ENCODE data around the gene MTARC1.
A peak's percentile ranks its signal among the peaks of the same experiment; 100 is the strongest.

Gene MTARC1

GRCh38 chr1:220786337-220787068, at the start of gene MTARC1:
MTARC1 (plus strand) TSS chr1:220786913; CDS start chr1:220786945, 32 bp downstream.
- in situ Hi-C loops (cut with HindIII; ENCODE audit: low sequenced_read_pairs) = no loop called here
- H3K4me3 ChIP-seq (ENCODE audit: low read depth, low read length) = peak within 1 kb of the TSS; percentile 44
- no peak for DNase-seq (ENCODE audit: low read depth)
- no peak for TF ChIP-seq CTCF (IDR thresholded peaks at IDR 0.05; ENCODE audit: low read depth, low read length, missing control alignments)

GRCh38 chr1:220741349-220741748, 45.4 kb upstream of the MTARC1 start:
- no peak for TF ChIP-seq CTCF (IDR thresholded peaks at IDR 0.05; ENCODE audit: low read depth, low read length, missing control alignments)
- DNase-seq (ENCODE audit: low read depth) = no peak
- no peak overlapping the region for H3K4me3 ChIP-seq (ENCODE audit: low read depth, low read length)
- in situ Hi-C loops (cut with HindIII; ENCODE audit: low sequenced_read_pairs) = no loop called here

GRCh38 chr1:220741825-220742224, 44.9 kb upstream of the MTARC1 start:
- in situ Hi-C loops (cut with HindIII; ENCODE audit: low sequenced_read_pairs) = no loop called here
- TF ChIP-seq CTCF (IDR thresholded peaks at IDR 0.05; ENCODE audit: low read depth, low read length, missing control alignments) = no peak
- no peak for DNase-seq (ENCODE audit: low read depth)
- H3K4me3 ChIP-seq (ENCODE audit: low read depth, low read length) = no peak overlapping the region

GRCh38 chr1:220742520-220742919, 44.2 kb upstream of the MTARC1 start:
- H3K4me3 ChIP-seq (ENCODE audit: low read depth, low read length) = no peak overlapping the region
- no peak for DNase-seq (ENCODE audit: low read depth)
- TF ChIP-seq CTCF (IDR thresholded peaks at IDR 0.05; ENCODE audit: low read depth, low read length, missing control alignments) = no peak
- in situ Hi-C loops (cut with HindIII; ENCODE audit: low sequenced_read_pairs) = no loop called here

- no peak for TF ChIP-seq CTCF (IDR thresholded peaks at IDR 0.05; ENCODE audit: low read depth, low read length, missing control alignments)
- in situ Hi-C loops (cut with HindIII; ENCODE audit: low sequenced_read_pairs) = no loop called here
- no peak overlapping the region for H3K4me3 ChIP-seq (ENCODE audit: low read depth, low read length)
- DNase-seq (ENCODE audit: low read depth) = no peak
Observed at GRCh38 chr1:220746851-220747250, 39.9 kb upstream of the MTARC1 start.

GRCh38 chr1:220747437-220748088, 39.1 kb upstream of the MTARC1 start:
- H3K4me3 ChIP-seq (ENCODE audit: low read depth, low read length) = peak overlapping the region; percentile 60
- TF ChIP-seq CTCF (IDR thresholded peaks at IDR 0.05; ENCODE audit: low read depth, low read length, missing control alignments) = no peak
- no peak for DNase-seq (ENCODE audit: low read depth)
- in situ Hi-C loops (cut with HindIII; ENCODE audit: low sequenced_read_pairs) = no loop called here

Data from astrocyte of the cerebellum (primary cell).